Chondrocyte (in vitro differentiated cells): Measurements from ENCODE around the gene GPR37. TPM values are rescaled to one million over a fixed set of nuclear protein-coding genes. Genes with fewer than 3 reads are reported as not detected.

Experiments used
- DNase-seq: peaks from one replicate; pipeline ENCODE4 v3.0.0; 2021; ENCODE audit warnings: mixed read lengths, low spot score
- H3K27ac Mint-ChIP-seq: one replicate; pipeline ENCODE4 v1.8.0; 2021; ENCODE audit warnings: mild to moderate bottlenecking, moderate library complexity, mixed read lengths; ENCODE audit not compliant: unreplicated experiment
- H3K27me3 Mint-ChIP-seq: 2 replicates; pipeline ENCODE4 v1.8.0; 2021; ENCODE audit warnings: low read depth, mixed read lengths
- H3K36me3 Mint-ChIP-seq: 2 replicates; pipeline ENCODE4 v1.8.0; 2021; ENCODE audit warnings: low read depth, mixed read lengths
- H3K4me1 Mint-ChIP-seq: 2 replicates; pipeline ENCODE4 v1.8.0; 2021; ENCODE audit warnings: low read depth, mild to moderate bottlenecking, mixed read lengths
- H3K4me3 Mint-ChIP-seq: one replicate; pipeline ENCODE4 v1.8.0; 2021; ENCODE audit warnings: mild to moderate bottlenecking, moderate library complexity, mixed read lengths; ENCODE audit not compliant: unreplicated experiment
- H3K9me3 Mint-ChIP-seq: 2 replicates; pipeline ENCODE4 v1.8.0; 2021; ENCODE audit warnings: low read depth, mixed read lengths
- CTCF ChIP-seq: fragments of 200-600 bp; sonication (generic); IDR thresholded peaks from 2 replicates; pipeline ENCODE4 v1.5.0; 2021; ENCODE audit warnings: antibody characterized with exemption, mild to moderate bottlenecking, moderate library complexity
- total RNA-seq: library from RNA; stranded (reverse); gene quantifications from 3 replicates; pipeline ENCODE4 v1.2.1, GENCODE V29; 2021

Gene GPR37
- total RNA-seq, 1 donor from 2014 or later: 1.6 TPM

GRCh38 chr7:124768525-124768924, 2.9 kb upstream of the GPR37 start:
- Mint-ChIP-seq H3K9me3 (no peaks in the 10 kb centered on the region), H3K36me3 (no peaks in the 10 kb centered on the region), H3K4me1 (peaks cover 17% of the 10 kb centered on the region), H3K27ac (no peak overlapping the region), H3K4me3 (no peak overlapping the region), H3K27me3 (peaks cover 2% of the 10 kb centered on the region)
- no peak for DNase-seq
- no peak for TF ChIP-seq CTCF

- Mint-ChIP-seq H3K4me1 (peaks cover 20% of the 10 kb centered on the region), H3K4me3 (peak overlapping the region; percentile 79), H3K27me3 (peaks cover 2% of the 10 kb centered on the region), H3K36me3 (peaks cover 1% of the 10 kb centered on the region), H3K27ac (no peak overlapping the region), H3K9me3 (peaks cover 3% of the 10 kb centered on the region)
- DNase-seq: no peak
- TF ChIP-seq CTCF: no peak
These were observed 668 bp downstream of the GPR37 start for GRCh38 chr7:124764847-124765400.

GRCh38 chr7:124764051-124764846, 1.3 kb downstream of the GPR37 start:
- peaks cover 20% of the 10 kb centered on the region for H3K4me1 Mint-ChIP-seq
- no peak for DNase-seq
- peaks cover 2% of the 10 kb centered on the region for H3K27me3 Mint-ChIP-seq
- H3K27ac Mint-ChIP-seq: no peak overlapping the region
- peaks cover 1% of the 10 kb centered on the region for H3K36me3 Mint-ChIP-seq
- TF ChIP-seq CTCF: no peak
- peak overlapping the region; percentile 79 for H3K4me3 Mint-ChIP-seq
- peaks cover 3% of the 10 kb centered on the region for H3K9me3 Mint-ChIP-seq

- no peak for TF ChIP-seq CTCF
- peaks cover 3% of the 10 kb centered on the region for H3K9me3 Mint-ChIP-seq
- H3K27me3 Mint-ChIP-seq: peaks cover 2% of the 10 kb centered on the region
- no peak for DNase-seq
- peaks cover 1% of the 10 kb centered on the region for H3K36me3 Mint-ChIP-seq
- peaks cover 20% of the 10 kb centered on the region for H3K4me1 Mint-ChIP-seq
- no peak overlapping the region for H3K4me3 Mint-ChIP-seq
- no peak overlapping the region for H3K27ac Mint-ChIP-seq
These were observed 2.9 kb downstream of the GPR37 start for GRCh38 chr7:124762611-124763143.

- TF ChIP-seq CTCF: no peak
- peaks cover 20% of the 10 kb centered on the region for H3K4me1 Mint-ChIP-seq
- peaks cover 2% of the 10 kb centered on the region for H3K27me3 Mint-ChIP-seq
- DNase-seq: no peak
- H3K36me3 Mint-ChIP-seq: peaks cover 1% of the 10 kb centered on the region
- H3K9me3 Mint-ChIP-seq: peaks cover 3% of the 10 kb centered on the region
- H3K4me3 Mint-ChIP-seq: no peak overlapping the region
- no peak overlapping the region for H3K27ac Mint-ChIP-seq
These were observed 4.4 kb downstream of the GPR37 start for GRCh38 chr7:124761164-124761715.
